Measurements from ENCODE around the gene SEMG2.

SEMG2 gene, protein sequence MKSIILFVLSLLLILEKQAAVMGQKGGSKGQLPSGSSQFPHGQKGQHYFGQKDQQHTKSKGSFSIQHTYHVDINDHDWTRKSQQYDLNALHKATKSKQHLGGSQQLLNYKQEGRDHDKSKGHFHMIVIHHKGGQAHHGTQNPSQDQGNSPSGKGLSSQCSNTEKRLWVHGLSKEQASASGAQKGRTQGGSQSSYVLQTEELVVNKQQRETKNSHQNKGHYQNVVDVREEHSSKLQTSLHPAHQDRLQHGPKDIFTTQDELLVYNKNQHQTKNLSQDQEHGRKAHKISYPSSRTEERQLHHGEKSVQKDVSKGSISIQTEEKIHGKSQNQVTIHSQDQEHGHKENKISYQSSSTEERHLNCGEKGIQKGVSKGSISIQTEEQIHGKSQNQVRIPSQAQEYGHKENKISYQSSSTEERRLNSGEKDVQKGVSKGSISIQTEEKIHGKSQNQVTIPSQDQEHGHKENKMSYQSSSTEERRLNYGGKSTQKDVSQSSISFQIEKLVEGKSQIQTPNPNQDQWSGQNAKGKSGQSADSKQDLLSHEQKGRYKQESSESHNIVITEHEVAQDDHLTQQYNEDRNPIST

GRCh38 chr20:45221076-45221475 is at the start of gene SEMG2:
Gene SEMG2 (plus strand): TSS chr20:45221373. CDS start chr20:45221390, 17 bp downstream.
- no peaks in the 10 kb centered on the region for H3K4me1 ChIP-seq (ENCODE audit: control insufficient read depth, insufficient read depth, low read length)
- no peak within 1 kb of the TSS for H3K4me3 ChIP-seq (ENCODE audit: low read length)
- no peak within 1 kb of the TSS for H3K9ac ChIP-seq (ENCODE audit: low read length)
- no peaks in the 10 kb centered on the region for H3K36me3 ChIP-seq (ENCODE audit: control insufficient read depth, insufficient read depth, low read length)
- H3K27me3 ChIP-seq (ENCODE audit: control insufficient read depth, insufficient read depth, low read length): no peaks in the 10 kb centered on the region
- no peaks in the 10 kb centered on the region for H3K9me3 ChIP-seq (ENCODE audit: control insufficient read depth, low read length)

GRCh38 chr20:45173522-45173921 is 47.7 kb upstream of the SEMG2 start:
- Histone ChIP-seq H3K4me3 (ENCODE audit: low read length) (no peak overlapping the region), H3K4me1 (ENCODE audit: control insufficient read depth, insufficient read depth, low read length) (peaks cover 19% of the 10 kb centered on the region), H3K27me3 (ENCODE audit: control insufficient read depth, insufficient read depth, low read length) (no peaks in the 10 kb centered on the region), H3K9ac (ENCODE audit: low read length) (no peak overlapping the region), H3K36me3 (ENCODE audit: control insufficient read depth, insufficient read depth, low read length) (no peaks in the 10 kb centered on the region), H3K9me3 (ENCODE audit: control insufficient read depth, low read length) (no peaks in the 10 kb centered on the region)

DNA sequence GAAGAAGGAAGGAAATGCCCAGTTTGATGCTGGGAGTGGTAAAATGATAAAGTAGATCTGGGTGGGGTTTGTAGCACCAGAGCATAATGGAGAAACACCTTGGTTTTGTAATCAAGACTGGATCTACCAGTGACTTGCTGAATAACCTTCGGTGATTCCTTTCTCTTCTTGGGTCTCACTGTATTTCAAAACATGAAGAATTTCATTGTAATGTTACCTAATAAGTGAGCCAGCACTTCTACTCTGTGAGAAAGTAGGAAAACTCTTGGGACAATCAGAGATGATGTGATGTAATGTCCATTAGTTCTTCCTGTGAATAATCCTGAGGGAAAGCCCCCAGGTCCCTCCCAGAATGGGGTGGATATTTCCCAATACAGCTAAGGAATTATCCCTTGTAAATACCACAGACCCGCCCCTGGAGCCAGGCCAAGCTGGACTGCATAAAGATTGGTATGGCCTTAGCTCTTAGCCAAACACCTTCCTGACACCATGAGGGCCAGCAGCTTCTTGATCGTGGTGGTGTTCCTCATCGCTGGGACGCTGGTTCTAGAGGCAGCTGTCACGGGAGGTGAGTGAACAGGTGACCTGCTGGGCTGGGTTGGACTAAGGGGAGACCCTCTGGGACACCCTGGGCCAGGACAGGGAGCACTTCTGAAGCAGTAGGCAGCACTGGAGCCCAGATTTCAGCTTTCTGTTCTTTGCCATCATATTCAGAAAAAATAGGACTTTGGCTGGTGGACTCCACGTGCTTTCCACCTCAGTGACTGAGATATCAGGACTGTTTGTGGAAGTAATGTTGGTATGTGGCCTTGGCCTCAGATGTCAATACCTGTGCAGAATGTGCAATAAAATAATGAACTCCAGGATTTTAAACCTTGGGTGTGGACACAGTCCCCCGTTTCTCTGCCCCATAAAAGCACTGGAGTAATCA is 46.5 kb upstream of the SEMG2 start, which contains the start of gene PI3:
TSS of gene PI3 (plus strand) at position 469 of the 931 bp plus-strand sequence. CDS start at position 490, 21 bp downstream.
- Histone ChIP-seq H3K4me3 (ENCODE audit: low read length) (no peak within 1 kb of the TSS), H3K9me3 (ENCODE audit: control insufficient read depth, low read length) (no peaks in the 10 kb centered on the region), H3K9ac (ENCODE audit: low read length) (no peak within 1 kb of the TSS), H3K27me3 (ENCODE audit: control insufficient read depth, insufficient read depth, low read length) (no peaks in the 10 kb centered on the region), H3K36me3 (ENCODE audit: control insufficient read depth, insufficient read depth, low read length) (no peaks in the 10 kb centered on the region), H3K4me1 (ENCODE audit: control insufficient read depth, insufficient read depth, low read length) (peaks cover 19% of the 10 kb centered on the region)

DNA sequence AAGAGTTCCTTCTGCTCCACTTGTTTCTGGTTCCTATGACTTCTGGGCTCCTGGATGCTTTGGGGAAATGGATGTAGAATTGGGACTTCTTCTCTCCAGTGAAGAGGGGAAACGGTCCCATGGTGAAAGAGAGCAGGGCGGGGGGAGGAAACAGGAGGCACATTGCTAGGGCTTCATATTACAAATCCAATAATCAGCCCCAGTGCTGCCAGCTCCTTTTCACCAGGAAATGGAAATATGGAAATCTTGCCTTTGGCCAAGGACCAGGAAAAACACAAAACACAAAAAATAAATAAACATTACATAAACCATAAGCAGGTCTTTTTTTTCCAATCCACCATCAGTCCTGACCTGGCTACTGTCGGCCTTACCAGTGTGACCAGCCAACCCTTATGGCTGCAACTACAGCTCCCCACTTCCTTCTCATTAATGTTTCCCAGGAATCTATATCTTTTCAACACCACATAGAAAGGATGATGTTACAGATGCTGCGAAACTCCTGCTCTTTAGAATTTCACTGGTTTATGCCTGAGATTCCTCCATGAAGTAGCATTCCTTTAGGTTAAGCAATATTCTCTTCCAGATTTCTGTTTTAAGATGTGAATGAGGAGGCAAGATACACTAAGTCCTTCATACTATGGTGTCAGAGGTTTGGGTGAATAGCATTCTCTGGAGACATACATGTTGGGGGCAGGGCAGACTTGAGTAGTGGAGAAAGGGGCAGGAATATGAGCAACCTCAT is 44.5 kb upstream of the SEMG2 start:
- Histone ChIP-seq H3K36me3 (ENCODE audit: control insufficient read depth, insufficient read depth, low read length) (no peaks in the 10 kb centered on the region), H3K27me3 (ENCODE audit: control insufficient read depth, insufficient read depth, low read length) (no peaks in the 10 kb centered on the region)

DNA sequence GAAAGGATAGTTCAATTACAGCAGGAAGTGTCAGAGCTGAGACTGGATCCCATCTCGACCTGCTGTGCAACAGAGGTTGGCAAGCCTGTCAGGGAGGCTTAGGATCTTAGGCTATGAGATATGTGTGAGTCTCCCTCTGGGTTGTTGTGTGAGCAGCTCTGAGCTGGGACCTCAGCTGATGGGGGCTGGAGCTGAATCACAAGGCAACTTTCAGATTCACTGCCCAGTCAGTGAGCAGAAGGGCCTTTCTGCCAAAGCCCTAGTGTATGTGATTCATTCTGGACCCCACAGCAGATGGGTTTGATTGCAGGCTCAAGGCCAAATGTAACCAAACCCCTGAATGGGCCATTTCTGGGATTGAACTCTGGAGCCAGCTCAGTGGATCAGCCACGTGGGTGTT is 42.0 kb upstream of the SEMG2 start:
- Histone ChIP-seq H3K36me3 (ENCODE audit: control insufficient read depth, insufficient read depth, low read length) (no peaks in the 10 kb centered on the region), H3K4me3 (ENCODE audit: low read length) (no peak overlapping the region), H3K27me3 (ENCODE audit: control insufficient read depth, insufficient read depth, low read length) (no peaks in the 10 kb centered on the region), H3K9ac (ENCODE audit: low read length) (no peak overlapping the region), H3K9me3 (ENCODE audit: control insufficient read depth, low read length) (no peaks in the 10 kb centered on the region), H3K4me1 (ENCODE audit: control insufficient read depth, insufficient read depth, low read length) (peaks cover 13% of the 10 kb centered on the region)

More for the DNA sequence above, 44.5 kb upstream of the SEMG2 start:
- H3K9me3 ChIP-seq (ENCODE audit: control insufficient read depth, low read length): no peaks in the 10 kb centered on the region
- peaks cover 19% of the 10 kb centered on the region for H3K4me1 ChIP-seq (ENCODE audit: control insufficient read depth, insufficient read depth, low read length)
- H3K4me3 ChIP-seq (ENCODE audit: low read length): no peak overlapping the region
- H3K9ac ChIP-seq (ENCODE audit: low read length): no peak overlapping the region

- Histone ChIP-seq H3K4me1 (ENCODE audit: control insufficient read depth, insufficient read depth, low read length) (peaks cover 2% of the 10 kb centered on the region), H3K4me3 (ENCODE audit: low read length) (no peak overlapping the region), H3K36me3 (ENCODE audit: control insufficient read depth, insufficient read depth, low read length) (no peaks in the 10 kb centered on the region), H3K9ac (ENCODE audit: low read length) (no peak overlapping the region), H3K27me3 (ENCODE audit: control insufficient read depth, insufficient read depth, low read length) (no peaks in the 10 kb centered on the region), H3K9me3 (ENCODE audit: control insufficient read depth, low read length) (no peaks in the 10 kb centered on the region)
Observed at GRCh38 chr20:45181639-45182038, 39.5 kb upstream of the SEMG2 start.

DNA sequence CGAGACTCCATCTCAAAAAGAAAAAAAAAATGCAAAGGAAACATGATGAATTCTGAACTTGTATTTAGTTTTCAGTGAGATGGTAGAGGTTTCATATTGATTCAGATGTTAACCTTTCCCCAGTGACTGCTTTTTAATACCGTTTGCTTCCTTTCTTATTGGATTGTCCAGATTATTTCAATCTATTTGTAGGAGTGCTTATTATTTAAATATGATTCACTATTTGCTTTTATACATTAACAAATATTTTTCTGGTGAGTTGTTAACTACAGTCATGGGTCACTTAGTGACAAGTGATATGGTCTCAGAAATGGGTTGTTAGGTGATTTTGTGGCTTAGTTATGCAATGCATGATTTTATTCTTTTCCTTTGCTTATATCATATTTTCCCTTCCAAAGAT is 38.1 kb upstream of the SEMG2 start:
- Histone ChIP-seq H3K4me3 (ENCODE audit: low read length) (no peak overlapping the region), H3K36me3 (ENCODE audit: control insufficient read depth, insufficient read depth, low read length) (no peaks in the 10 kb centered on the region), H3K9me3 (ENCODE audit: control insufficient read depth, low read length) (no peaks in the 10 kb centered on the region), H3K4me1 (ENCODE audit: control insufficient read depth, insufficient read depth, low read length) (peaks cover 9% of the 10 kb centered on the region), H3K27me3 (ENCODE audit: control insufficient read depth, insufficient read depth, low read length) (no peaks in the 10 kb centered on the region), H3K9ac (ENCODE audit: low read length) (no peak overlapping the region)

- Histone ChIP-seq H3K9ac (ENCODE audit: low read length) (no peak overlapping the region), H3K9me3 (ENCODE audit: control insufficient read depth, low read length) (no peaks in the 10 kb centered on the region), H3K27me3 (ENCODE audit: control insufficient read depth, insufficient read depth, low read length) (no peaks in the 10 kb centered on the region), H3K36me3 (ENCODE audit: control insufficient read depth, insufficient read depth, low read length) (no peaks in the 10 kb centered on the region), H3K4me3 (ENCODE audit: low read length) (no peak overlapping the region), H3K4me1 (ENCODE audit: control insufficient read depth, insufficient read depth, low read length) (peaks cover 9% of the 10 kb centered on the region)
Observed at GRCh38 chr20:45187693-45188092, 33.5 kb upstream of the SEMG2 start.

DNA sequence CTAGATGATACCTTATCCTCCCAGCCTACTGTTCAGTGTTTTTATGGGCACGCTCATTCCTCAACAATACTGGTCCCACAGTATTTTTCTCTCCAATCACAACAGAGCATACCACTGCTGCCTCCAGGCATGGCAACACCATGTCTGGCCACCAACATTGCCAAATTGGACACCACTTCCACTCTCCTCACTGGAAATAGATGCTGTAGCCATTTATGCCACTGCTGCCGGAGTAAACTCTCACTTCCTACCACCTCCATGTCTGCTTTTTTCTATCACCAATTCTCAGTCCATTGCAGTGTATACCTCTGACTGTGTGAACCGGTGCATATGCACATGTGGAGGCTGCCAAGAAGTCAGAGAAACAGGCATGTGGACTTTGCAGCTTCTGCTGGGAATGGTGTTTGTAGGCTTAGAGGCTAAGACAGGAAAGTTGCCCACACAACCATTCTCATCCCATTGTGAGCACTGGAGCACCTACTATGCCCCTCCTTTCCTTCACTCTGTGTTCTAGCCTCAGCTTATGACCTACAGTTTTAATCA is 32.0 kb upstream of the SEMG2 start:
- H3K4me1 ChIP-seq (ENCODE audit: control insufficient read depth, insufficient read depth, low read length): peaks cover 9% of the 10 kb centered on the region
- H3K9me3 ChIP-seq (ENCODE audit: control insufficient read depth, low read length): no peaks in the 10 kb centered on the region
- H3K27me3 ChIP-seq (ENCODE audit: control insufficient read depth, insufficient read depth, low read length): no peaks in the 10 kb centered on the region
- H3K4me3 ChIP-seq (ENCODE audit: low read length): no peak overlapping the region
- H3K9ac ChIP-seq (ENCODE audit: low read length): no peak overlapping the region
- no peaks in the 10 kb centered on the region for H3K36me3 ChIP-seq (ENCODE audit: control insufficient read depth, insufficient read depth, low read length)

DNA sequence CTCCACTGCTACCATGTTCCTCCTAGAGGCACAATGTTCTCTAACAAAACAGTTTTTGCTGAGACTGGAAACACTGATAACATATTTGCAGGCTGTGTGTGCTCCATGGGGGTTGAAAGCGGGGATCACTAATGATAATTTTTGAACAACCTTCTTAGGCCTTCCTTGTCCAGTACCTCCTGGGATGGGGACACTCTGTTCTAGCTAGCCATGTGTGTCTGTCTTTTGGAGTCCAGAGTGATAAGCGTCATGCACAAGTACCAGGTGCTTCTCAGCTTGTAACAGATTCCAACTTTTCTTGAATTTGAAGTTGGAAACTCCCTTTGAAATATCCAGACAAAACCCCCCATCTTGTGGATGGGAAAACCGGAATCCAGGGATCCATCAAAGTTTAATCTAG is 31.3 kb upstream of the SEMG2 start:
- Histone ChIP-seq H3K9me3 (ENCODE audit: control insufficient read depth, low read length) (no peaks in the 10 kb centered on the region), H3K4me3 (ENCODE audit: low read length) (no peak overlapping the region), H3K4me1 (ENCODE audit: control insufficient read depth, insufficient read depth, low read length) (peaks cover 9% of the 10 kb centered on the region), H3K36me3 (ENCODE audit: control insufficient read depth, insufficient read depth, low read length) (no peaks in the 10 kb centered on the region), H3K27me3 (ENCODE audit: control insufficient read depth, insufficient read depth, low read length) (no peaks in the 10 kb centered on the region), H3K9ac (ENCODE audit: low read length) (no peak overlapping the region)

- Histone ChIP-seq H3K27me3 (ENCODE audit: control insufficient read depth, insufficient read depth, low read length) (no peaks in the 10 kb centered on the region), H3K4me3 (ENCODE audit: low read length) (no peak overlapping the region), H3K9ac (ENCODE audit: low read length) (no peak overlapping the region), H3K9me3 (ENCODE audit: control insufficient read depth, low read length) (no peaks in the 10 kb centered on the region), H3K36me3 (ENCODE audit: control insufficient read depth, insufficient read depth, low read length) (no peaks in the 10 kb centered on the region), H3K4me1 (ENCODE audit: control insufficient read depth, insufficient read depth, low read length) (peaks cover 5% of the 10 kb centered on the region)
Observed at GRCh38 chr20:45191926-45192325, 29.2 kb upstream of the SEMG2 start.
